GM12891 (cell line): Measurements from ENCODE around the gene VKORC1L1.

Source experiments
- POLR2A ChIP-seq: IDR thresholded peaks from 2 replicates; pipeline ENCODE4 v1.6.1; 2011; ENCODE audit warnings: low read depth, low read length, control low read depth
- POLR2AphosphoS5 ChIP-seq: IDR thresholded peaks from 2 replicates; pipeline ENCODE4 v1.6.1; 2011; ENCODE audit warnings: low read depth, low read length, control low read depth
- POU2F2 ChIP-seq: IDR thresholded peaks from 2 replicates; pipeline ENCODE4 v1.6.1; 2011; ENCODE audit warnings: low read depth, mild to moderate bottlenecking, control low read depth, low read length, moderate library complexity
- TAF1 ChIP-seq: IDR thresholded peaks from 2 replicates; pipeline ENCODE4 v1.6.1; 2011; ENCODE audit warnings: low read depth, low read length, control low read depth

GRCh38 chr7:65962033-65962432, 89.2 kb downstream of the VKORC1L1 start:
- TF ChIP-seq POLR2AphosphoS5 (no peak), TAF1 (no peak), POLR2A (no peak), POU2F2 (no peak)
